Stimulated activated CD4-positive, alpha-beta T cell treated with anti-CD3 and anti-CD28 coated beads, TNF-alpha, amount 100 ng/mL, for 1 hour (primary cell): Measurements from ENCODE around the gene RASA3.
"Not testable (repeated sequence)": the region's sequence is repeated elsewhere in the genome, so short reads cannot be mapped to it uniquely, and the experiment has no call there.

ENCODE experiments used
- DNase-seq, 3 donors: peaks; one replicate each; pipeline ENCODE4 v3.0.0-alpha.2; 2020; ENCODE audit warnings: low read depth in 3 of 3, low spot score in 1 of 3

The RASA3 gene

DNA sequence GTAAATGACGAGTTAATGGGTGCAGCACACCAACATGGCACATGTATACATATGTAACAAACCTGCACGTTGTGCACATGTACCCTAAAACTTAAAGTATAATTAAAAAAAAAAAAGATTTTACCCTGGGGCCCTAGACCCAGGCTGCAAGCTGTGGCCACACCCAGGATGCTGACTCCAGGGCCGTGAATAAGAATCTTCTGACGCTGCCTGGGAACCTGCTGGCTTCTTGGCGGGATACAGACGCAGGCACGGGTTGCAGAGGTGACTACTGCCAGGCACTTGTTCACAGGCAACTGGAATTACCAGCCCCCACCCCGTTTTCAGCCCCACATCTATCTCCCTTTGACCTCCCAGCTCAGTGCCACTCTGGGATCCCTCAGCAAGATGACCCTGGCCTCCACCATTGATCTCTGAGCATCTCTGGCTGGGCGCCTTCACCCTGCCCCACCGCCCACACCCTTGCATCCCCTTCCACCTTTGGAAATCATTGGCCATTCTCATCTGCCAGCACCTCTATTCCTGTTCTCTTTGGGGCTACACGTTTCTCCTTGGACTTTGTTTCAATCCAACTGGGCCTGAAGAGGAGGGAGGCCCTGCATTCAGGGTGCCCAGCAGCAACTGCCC lies 25.6 kb upstream of the RASA3 start:
- no peak for DNase-seq

- no peak for DNase-seq
These were observed 23.8 kb upstream of the RASA3 start for GRCh38 chr13:114155926-114156883.

GRCh38 chr13:114155320-114155719 lies 22.9 kb upstream of the RASA3 start:
- no peak for DNase-seq

DNA sequence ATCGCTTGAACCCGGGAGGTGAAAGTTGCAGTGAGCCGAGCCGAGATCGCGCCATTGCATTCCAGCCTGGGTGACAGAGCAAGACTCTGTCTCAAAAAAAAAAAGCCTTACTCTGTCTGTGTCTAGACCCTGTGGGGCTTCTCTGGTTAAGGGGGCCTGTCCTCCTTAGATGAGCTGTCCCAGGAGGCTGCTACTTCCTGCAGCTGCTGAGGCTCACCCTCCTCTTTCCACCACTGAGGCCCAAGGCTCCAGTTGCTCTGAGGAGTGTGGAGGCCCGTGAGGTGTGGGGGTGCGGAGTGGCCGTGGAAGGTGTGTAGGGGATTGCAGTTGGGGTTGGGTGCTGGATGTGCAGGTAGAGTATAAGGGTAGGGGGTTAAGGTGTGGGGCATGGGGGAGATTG lies 22.1 kb upstream of the RASA3 start:
- no peak for DNase-seq

DNA sequence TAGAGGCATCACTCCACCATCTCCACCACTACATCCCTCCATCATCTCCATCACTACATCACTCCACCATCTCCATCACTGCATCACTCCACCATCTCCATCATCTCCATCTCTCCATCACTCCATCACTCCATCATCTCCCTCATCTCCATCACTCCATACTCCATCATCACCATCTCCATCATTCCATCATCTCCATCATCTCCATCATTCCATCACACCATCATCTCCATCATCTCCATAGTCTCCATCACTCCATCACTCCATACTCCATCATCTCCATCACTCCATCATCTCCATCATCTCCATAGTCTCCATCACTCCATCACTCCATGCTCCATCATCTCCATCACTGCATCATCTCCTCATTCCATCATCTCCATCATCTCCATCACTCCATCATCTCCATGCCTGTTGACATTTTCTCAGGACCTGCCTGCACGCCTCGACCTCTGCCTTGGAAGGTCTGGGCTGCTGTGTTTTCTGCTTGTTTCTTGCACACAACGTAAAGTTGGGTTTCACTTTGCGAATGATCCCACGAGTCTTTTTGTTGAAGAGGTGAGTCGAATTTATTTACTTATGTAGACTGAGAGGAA lies 21.2 kb upstream of the RASA3 start:
- DNase-seq = no peak

DNA sequence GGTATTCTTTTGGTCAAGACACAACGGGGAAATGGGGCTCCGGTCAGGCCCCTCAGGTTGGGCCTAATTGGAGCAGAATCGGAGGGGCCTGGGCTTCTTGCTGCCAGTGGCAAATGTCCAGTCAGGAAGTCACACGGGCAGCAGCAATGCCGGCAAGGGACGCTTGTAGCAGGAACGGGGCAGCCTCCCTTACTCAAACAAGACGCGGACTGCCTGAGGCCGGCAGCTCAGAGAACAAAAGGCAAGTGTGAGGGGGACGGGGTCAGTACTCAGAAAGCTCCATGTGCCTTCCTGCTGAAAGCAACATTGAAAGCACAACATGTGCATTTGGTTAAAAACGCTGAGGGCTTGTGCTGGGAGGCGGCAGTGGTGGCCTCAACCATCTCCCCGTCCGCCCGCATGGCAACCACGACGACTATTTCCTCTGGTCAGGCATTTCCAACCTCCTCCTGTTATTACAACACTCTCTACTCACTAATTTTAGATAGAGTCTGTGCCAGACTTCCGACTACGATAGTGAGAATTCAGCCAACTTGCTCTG lies 20.5 kb upstream of the RASA3 start:
- no peak for DNase-seq

- DNase-seq = no peak
These were observed 19.8 kb upstream of the RASA3 start for GRCh38 chr13:114152285-114152645.

- DNase-seq = peak in 1 of 3 donors; percentile 38
These were observed 19.3 kb upstream of the RASA3 start for GRCh38 chr13:114151565-114152284.

DNA sequence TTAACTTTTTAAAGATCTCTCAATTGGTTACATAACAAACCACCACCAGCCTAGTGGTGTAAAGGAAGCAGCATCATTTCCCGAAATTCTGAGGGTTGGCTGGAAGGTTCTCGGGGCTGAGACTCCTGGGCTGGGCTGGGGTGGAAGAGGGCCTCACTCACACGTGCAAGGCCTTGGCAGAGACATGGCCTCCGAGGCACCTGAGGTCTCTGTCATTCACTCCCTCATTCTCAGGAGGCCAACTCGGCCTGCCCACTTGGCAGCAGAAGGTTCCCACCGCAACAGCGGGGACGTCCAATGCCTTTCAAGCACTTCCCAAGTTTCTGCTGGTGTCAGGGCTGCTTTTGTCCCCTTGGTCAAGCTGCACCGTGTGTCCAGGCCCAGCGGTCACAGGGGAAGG lies 18.6 kb upstream of the RASA3 start:
- no peak for DNase-seq

DNA sequence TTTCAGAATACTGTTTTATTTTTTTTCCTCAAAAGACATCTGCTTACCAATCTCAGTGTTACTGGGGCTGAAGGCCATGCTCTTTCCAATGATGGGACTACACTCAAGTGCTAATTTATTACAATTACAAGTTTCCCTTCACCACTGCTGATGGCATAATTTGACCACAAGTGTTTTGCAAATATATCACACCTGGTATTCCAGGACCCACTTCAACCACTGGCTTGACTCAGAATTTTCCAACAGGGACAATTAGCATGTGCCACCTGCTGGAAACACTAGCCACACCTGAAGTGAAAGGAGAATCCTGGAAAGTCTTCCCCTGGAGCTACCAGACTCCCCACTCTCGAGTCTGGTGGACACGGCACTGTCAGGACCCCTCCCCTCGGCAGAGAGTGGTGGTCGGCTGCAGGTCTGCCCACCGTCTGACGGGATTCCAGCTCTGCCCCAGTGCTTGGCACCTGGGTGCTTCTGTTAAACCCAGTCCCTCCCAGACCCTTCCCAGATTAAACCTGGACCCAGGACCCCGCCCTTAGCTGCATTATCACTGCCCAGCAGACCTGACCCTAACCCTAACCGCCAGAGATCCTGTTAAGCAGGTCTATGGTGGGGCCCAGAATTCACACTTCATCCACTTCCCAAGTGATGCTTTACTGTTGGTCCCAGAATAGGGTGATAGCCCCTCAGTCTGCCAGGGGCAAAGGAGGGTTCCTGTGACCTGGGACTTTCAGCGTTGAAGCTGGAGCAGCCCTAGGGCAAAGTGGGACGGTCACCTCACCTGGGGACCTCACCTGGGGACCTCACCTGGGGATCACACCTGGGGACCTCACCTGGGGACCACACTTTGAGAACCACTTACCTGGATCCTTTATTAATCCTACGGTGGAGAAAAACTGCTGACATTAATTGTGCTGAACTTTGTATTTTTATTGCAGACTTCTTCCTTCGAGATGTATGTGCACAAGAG lies 17.6 kb upstream of the RASA3 start:
- DNase-seq = no peak

- DNase-seq = not testable (repeated sequence)
These were observed 16.5 kb upstream of the RASA3 start for GRCh38 chr13:114148886-114149285.

DNA sequence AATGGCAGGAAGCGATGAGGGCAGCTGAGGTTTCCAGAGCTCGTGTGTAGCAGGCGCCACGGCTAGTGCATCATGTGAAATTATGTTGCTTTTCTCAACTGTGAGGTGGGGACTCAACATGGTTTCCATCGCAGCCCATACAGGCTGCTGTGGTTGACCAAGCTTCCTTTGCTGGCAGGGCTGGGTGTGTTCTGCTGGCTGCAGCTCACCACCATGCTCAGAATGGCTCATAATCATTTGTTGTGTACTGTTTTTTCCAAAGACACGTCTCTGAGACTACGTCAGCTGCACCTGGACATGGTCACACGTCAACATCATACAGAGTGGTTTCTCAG lies 16.1 kb upstream of the RASA3 start:
- DNase-seq = peak in 2 of 3 donors; percentile 72 to 83

DNA sequence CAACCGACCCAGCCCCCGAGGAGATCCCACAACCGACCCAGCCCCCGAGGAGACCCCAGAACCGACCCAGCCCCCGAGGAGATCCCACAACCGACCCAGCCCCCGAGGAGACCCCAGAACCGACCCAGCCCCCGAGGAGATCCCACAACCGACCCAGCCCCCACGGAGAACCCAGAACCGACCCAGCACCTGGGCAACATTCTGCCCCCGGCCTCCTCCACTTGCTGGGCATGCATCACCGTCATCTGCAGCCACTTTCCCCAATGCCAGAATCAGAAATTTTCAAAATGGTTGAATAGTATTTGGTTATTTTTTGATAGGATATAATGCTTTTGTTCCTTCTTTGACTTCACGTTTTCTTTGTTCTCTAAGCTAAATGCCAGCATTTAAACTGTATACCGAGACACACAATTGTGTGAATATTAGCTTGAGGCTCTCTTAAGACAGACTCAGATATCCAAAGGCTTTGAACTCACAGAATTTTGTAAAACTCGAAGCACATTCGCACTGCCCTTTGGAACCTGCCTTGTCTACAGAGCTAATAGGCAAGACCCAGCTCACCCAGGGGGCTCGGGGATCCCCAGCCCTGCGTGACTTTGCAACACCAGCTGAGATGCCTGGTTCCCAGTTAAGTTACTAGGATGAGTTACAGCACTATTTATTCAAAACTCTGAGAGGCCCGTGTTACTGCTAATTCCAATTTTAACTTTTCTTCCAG lies 15.5 kb upstream of the RASA3 start:
- no peak for DNase-seq

DNA sequence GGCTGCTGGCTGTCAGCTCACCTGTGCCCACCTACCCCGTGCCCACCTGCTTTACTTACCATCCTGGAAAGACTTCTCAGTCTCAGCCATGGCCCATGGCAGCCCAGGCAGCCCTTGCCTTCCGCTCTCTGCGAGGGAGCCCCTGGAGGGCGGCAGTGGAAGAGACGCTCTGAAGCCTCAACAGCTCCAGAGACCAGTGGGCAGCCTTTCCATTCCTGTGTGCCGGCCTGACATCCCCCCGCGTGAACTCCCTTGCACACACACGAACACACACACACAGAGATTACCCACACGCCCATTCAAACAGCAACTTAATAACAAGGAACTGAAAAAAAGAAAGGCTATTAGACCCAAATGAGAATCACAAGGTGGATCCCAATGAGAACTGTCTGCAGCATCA lies 14.2 kb upstream of the RASA3 start:
- DNase-seq = no peak

DNA sequence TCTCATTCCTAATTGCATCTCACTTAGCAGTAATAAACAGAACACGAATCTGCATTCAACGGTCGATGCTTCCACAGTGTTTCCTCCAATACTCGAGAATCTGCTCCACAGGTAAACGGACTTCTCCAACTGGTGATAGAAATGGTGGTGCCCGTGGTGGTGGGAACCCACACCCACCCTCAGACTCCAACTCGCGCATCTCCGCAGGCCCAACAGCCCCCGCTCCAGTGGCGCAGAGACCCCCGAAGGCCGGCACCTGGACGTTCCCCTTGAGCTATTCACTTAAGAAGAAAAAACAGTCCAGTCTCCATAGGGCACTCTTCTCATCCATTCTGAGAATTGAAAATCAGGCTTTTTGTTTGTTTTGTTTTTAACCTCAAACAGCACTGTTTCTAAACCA lies 13.8 kb upstream of the RASA3 start:
- DNase-seq = no peak

- DNase-seq = no peak
These were observed 13.3 kb upstream of the RASA3 start for GRCh38 chr13:114145722-114146121.

GRCh38 chr13:114145256-114145655 lies 12.8 kb upstream of the RASA3 start:
- no peak for DNase-seq

- DNase-seq = no peak
These were observed 12.3 kb upstream of the RASA3 start for GRCh38 chr13:114144606-114145244.
